GM15510 (cell line): Measurements from ENCODE around the gene WDR53.

Experiments used
- POLR2A ChIP-seq: IDR thresholded peaks from 3 replicates; pipeline ENCODE4 v1.6.1; 2011; ENCODE audit warnings: borderline replicate concordance; ENCODE audit not compliant: insufficient read length; ENCODE audit errors: extremely low read depth

WDR53 gene

DNA sequence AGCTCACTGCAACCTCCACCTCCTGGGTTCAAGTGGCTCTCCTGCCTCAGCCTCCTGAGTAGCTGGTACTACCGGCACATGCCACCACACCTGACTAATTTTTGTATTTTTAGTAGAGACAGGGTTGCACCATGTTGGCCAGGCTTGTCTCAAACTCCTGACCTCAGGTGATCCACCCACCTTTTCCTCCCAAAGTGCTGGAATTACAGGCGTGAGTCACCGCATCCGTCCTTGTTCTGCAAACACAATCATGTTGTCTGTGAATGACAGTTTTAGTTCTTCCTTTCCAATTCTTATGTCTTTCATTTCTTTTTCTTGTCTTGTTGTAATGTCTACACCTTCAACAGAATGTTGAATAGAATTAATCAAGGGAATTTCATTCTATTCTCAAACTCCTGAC is 36.9 kb downstream of the WDR53 start:
- TF ChIP-seq POLR2A, result no peak

DNA sequence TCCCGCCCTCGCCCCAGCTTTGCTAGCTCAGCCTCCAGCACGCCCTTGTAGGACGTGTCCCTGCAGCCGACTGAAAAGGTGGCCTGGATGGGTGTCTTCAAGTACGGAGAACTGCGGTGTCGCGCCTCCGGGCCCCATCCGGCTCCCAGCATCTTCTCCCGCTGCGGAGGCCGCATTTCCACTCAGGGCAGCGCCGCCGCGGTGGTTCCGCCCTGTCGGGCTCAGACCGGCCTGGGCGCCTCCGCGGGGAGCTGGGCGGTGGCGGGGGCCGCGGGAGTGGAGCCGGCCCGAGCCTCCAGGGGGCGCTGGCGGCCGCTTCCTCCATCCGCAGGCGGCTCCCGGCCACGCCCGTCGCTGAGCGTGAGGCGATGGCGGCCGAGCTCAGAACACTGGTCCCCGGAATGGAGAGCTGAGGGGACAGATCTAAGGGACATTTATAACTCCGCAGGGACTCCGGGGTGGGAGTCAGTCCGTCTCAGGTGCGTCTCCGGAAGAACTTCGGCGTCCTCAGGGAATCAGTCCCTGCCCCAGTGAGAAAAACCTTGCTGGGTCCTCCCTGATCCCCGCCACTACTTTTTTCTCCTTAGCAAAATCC is 39.6 kb downstream of the WDR53 start:
- peak; percentile 75 for TF ChIP-seq POLR2A

- no peak for TF ChIP-seq POLR2A
These were observed 43.2 kb downstream of the WDR53 start for GRCh38 chr3:196525141-196525540.

DNA sequence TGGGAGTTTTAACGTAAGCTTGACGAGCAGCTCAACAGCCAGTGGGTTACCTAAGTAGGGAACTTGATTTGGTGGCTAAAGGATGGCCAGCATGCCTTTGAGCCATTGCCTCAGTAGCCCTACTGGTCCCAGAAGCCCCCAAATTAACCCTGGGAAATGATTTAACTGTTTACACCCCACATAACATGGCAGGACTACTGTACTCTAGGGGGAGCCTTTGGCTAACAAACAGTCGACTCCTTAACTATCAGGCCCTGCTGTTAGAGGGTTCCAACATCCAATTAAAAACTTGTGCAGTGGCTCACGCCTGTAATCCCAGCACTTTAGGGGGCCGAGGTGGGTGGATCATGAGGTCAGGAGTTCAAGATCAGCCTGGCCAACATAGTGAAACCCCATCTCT is 43.8 kb downstream of the WDR53 start:
- no peak for TF ChIP-seq POLR2A

DNA sequence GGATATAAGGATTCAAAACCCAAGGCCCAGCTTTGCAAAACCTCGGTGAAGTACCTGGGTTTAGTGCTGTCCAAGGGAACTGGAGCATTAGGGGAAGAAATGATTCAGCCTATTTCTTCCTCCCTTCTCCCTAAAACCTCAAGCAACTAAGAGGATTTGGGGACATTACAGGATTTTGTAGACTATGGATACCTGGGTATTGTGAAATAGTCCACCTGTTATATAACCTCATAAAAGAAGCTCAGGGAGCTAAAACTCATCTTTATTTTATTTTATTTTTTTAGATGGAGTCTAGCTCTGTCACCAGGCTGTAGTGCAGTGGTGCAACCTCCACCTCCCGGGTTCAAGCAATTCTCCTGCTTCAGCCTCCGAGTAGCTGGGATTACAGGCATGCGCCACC is 44.5 kb downstream of the WDR53 start:
- no peak for TF ChIP-seq POLR2A

DNA sequence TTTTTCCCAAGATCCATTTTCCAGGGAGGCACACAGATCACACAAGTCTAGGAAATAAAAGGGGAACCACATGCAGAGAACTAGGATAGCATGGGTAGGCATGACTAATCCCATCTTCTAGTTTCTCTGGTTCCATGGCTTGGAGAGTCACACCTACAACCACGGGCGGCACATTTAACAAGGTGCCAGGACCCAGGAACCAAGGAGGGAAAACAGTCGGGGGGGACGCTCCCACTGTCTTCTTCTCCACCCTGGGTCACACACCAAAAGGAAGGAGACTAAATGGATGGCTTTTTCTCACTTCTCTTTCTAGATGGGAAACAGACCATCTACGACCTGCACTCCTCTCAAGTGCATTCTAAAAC is 48.7 kb downstream of the WDR53 start:
- TF ChIP-seq POLR2A, result no peak

DNA sequence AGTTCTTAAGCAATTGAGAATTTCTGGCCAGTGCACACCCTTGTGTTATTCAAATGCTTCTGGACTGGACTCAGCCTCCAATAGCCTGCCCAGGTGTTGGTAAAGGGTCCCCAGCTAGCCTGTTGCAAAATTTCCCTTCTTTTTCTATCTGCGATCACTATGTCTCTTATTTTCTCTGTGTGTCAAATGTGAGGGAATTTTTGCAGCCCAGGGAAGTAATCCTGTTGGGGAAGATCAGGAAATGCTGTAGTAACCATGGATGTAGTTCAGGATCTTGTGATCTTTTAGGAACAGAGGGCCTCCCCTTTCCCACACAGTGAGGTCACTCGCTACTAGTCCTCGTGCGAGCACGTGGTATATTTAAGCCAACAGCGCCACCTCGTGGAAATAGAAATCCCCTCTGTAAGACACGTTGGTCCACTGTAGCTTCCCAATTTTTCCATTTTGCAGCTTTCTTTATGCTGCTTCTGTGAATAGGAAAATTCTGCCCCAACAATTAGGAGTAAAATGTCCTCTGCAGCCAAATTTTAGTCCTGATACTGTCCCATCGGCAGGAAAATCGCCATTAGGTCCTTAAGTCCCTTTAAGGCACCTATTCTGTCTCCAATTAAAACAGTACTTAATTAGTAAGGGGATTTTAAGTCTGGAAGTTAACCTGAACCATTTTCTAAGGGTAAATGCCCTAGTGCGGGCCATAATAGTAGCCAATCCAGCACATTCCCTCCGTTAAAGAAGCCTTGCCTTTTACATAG is 49.2 kb downstream of the WDR53 start:
- no peak for TF ChIP-seq POLR2A

DNA sequence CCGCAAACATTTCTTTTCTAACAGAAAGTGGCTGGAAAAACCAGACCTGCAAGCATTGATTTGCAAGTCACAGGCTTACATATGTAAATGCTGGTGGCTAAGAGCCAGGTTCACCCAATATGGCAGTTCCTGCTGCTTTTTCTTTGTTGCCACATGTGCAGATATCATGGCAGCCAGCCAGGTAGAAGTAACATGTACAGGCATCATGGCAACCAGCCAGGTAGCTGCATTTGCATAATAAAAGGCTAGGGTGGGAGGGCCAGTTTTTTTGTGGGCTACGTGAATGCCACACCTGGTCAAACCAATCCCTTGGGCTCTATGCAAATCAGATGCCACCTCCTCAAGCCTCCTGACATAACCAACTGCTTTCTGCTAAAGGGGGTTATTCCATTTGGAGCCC is 50.4 kb downstream of the WDR53 start:
- TF ChIP-seq POLR2A, result no peak

GRCh38 chr3:196517162-196517800 is 51.1 kb downstream of the WDR53 start:
- TF ChIP-seq POLR2A, result no peak

DNA sequence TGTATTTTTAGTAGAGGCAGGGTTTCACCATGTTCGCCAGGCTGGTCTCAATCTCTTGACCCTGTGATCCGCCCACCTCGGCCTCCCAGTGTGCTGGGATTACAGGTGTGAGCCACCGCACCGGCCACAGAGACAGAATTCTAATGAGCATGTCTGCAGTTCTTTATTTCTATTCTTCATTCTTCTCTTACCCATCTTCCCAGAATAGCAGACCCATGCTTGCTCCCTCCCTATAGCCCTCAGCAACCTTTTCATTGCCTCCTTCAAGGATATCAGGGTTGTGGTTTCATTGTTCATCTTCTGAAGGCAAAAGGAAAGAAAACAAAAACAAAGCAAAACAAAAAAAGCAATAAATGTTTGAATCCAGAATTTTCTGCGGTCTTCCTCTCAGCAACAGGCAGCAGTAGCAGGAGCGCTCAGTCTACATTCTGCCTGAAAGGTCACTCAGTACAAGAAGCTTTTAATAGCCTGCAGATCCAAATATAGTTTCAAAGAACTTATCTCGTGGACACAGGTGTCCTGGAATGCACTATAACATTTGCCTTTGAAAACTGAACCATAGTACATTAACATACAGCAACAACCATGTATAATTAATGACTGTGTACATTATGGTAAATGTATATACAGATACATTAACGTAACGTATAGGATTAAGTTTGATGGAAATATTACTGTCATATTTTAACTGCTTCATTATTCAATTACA is 53.3 kb downstream of the WDR53 start, which contains the start of gene SMCO1:
Gene SMCO1 (minus strand): TSS at position 434 of the 709 bp plus-strand sequence. CDS start 137 bp downstream, at position 297.
- TF ChIP-seq POLR2A, result no peak

DNA sequence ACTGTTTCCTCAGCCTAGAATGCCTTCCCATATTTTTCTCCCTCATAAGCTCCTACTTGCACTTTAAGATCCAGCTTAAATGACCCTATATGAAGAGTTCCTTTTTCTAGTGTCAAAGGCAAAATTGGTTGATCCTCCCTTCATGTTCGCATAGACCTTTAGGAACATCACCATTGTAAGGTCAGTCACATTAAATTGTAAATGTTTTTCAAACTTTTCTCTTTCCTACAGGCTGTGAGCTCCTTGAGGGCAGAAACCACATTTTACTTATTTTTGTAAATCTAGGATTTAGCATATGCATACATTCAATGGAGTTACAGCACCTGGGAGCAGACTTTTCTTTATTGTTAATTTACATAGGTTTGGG is 54.0 kb downstream of the WDR53 start:
- TF ChIP-seq POLR2A, result no peak

DNA sequence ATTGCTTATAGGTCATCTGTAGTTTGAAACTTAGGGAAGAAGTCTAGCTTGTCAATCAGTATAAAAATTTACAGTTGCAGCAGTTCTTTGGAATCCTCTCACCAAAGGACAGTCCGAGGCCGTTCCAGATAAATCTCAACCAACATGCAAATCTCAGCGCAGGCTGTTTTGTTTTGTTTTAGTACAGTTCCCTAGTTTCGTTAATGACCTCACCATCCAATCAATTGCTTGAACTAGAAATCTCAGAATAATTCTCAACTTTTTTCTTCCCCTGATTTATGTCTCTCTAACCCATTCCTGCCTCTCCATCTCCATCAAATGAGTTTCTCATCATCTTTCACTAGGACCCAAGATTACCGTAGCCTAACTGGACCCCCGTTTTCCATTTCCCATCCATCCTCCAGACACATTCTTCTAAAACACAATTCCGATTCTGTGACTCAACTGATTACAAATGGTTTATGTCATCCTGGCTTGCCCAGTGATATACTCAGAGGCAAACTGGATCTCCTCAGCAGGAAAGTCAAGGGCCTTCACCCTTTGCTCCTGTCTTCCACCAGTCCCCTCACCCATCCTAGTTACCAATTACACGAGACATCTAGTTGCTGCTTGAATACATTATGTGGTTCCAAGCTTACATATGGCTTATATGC is 54.5 kb downstream of the WDR53 start:
- no peak for TF ChIP-seq POLR2A

DNA sequence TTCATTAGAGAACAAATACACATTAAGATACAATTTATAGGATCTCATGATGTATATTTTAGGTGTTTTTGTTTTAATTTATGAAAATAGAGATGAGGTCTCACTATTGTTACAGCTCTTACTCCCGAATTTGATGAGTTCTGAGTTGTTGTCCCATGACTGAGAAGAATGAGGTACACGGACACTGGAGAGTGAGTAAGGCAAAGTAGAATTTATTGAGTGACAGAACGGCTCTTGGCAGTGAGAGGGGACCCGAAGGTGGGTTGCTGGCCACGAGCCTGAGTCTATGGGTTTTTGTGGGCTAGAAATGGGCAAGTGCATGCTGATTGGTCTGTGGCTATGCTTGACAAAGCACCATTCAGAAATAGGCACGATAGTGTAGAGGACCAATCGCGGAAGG is 61.7 kb downstream of the WDR53 start:
- no peak for TF ChIP-seq POLR2A

- TF ChIP-seq POLR2A, result no peak
These were observed 63.8 kb downstream of the WDR53 start for GRCh38 chr3:196504556-196504955.
